Erythroblast (primary cell): ENCODE results near the gene SGCE.
A peak's percentile ranks its signal among the peaks of the same experiment; 100 is the strongest.

Experiments used
- DNase-seq, 2 experiments: peaks; one replicate each; lab custom pipeline; 2025; lab: John Stamatoyannopoulos, UW
- GATA1 ChIP-seq: IDR thresholded peaks from 2 replicates; pipeline ENCODE4 v1.6.1; 2011; ENCODE audit warnings: low read depth, mild to moderate bottlenecking, control low read depth, low read length, moderate library complexity
- POLR2A ChIP-seq: IDR thresholded peaks from 2 replicates; pipeline ENCODE4 v1.6.1; 2011; ENCODE audit warnings: mild to moderate bottlenecking, low read length

SGCE gene

GRCh38 chr7:94669773-94670495 is 14.0 kb upstream of the SGCE start:
- DNase-seq: no peak
- TF ChIP-seq GATA1 (no peak), POLR2A (no peak)

- no peak for DNase-seq
- no peak for TF ChIP-seq POLR2A
- TF ChIP-seq GATA1: no peak
Measured at GRCh38 chr7:94666879-94667587, 11.1 kb upstream of the SGCE start.

GRCh38 chr7:94665426-94665825 is 9.5 kb upstream of the SGCE start:
- TF ChIP-seq GATA1 (no peak), POLR2A (no peak)

GRCh38 chr7:94664023-94664422 is 8.1 kb upstream of the SGCE start:
- no peak for DNase-seq
- TF ChIP-seq GATA1 (no peak), POLR2A (no peak)

More at GRCh38 chr7:94665426-94665825, 9.5 kb upstream of the SGCE start:
- no peak for DNase-seq

GRCh38 chr7:94662548-94662947 is 6.6 kb upstream of the SGCE start:
- TF ChIP-seq GATA1 (no peak), POLR2A (no peak)
- DNase-seq: no peak

GRCh38 chr7:94660006-94660405 is 4.1 kb upstream of the SGCE start:
- no peak for TF ChIP-seq GATA1
- TF ChIP-seq POLR2A: no peak
- DNase-seq: no peak

- no peak for DNase-seq
- no peak for TF ChIP-seq GATA1
- no peak for TF ChIP-seq POLR2A
Measured at GRCh38 chr7:94658826-94659225, 2.9 kb upstream of the SGCE start.

- no peak for TF ChIP-seq GATA1
- TF ChIP-seq POLR2A: no peak
- peak; percentile 95 for DNase-seq
Measured at GRCh38 chr7:94657771-94658693, 2.1 kb upstream of the SGCE start.

GRCh38 chr7:94656925-94657731 is 1.2 kb upstream of the SGCE start:
- DNase-seq: peak; percentile 25 to 42
- TF ChIP-seq GATA1 (no peak), POLR2A (no peak)

- no peak for DNase-seq
Measured at GRCh38 chr7:94656658-94656924, 658 bp upstream of the SGCE start.

GRCh38 chr7:94655126-94655847 is 646 bp downstream of the SGCE start:
- TF ChIP-seq POLR2A (no peak), GATA1 (no peak)
- DNase-seq: no peak

More at GRCh38 chr7:94656658-94656924, 658 bp upstream of the SGCE start:
- TF ChIP-seq POLR2A (no peak), GATA1 (no peak)

GRCh38 chr7:94654783-94655125 is 1.2 kb downstream of the SGCE start:
- DNase-seq: no peak
- TF ChIP-seq POLR2A (no peak), GATA1 (no peak)
